Measurements from ENCODE around the gene SLC6A11. TPM values are rescaled to one million over a fixed set of nuclear protein-coding genes. Genes with fewer than 3 reads are reported as not detected.

SLC6A11 gene
- total RNA-seq, 1 experiment from 2014 or later: 0.85 TPM

- no peak for TF ChIP-seq ZSCAN18 (CRISPR knock-in tag; IDR thresholded peaks at IDR 0.05)
- TF ChIP-seq USF1 (CRISPR knock-in tag; IDR thresholded peaks at IDR 0.05): no peak
- no peak for TF ChIP-seq IRF1 (CRISPR knock-in tag; IDR thresholded peaks at IDR 0.05)
- TF ChIP-seq MAX (CRISPR knock-in tag; IDR thresholded peaks at IDR 0.05): no peak
- no peak for TF ChIP-seq PRDM15 (CRISPR knock-in tag; IDR thresholded peaks at IDR 0.05)
- no peak for TF ChIP-seq ZNF281 (CRISPR knock-in tag; IDR thresholded peaks at IDR 0.05)
Observed at GRCh38 chr3:10954740-10955139, 138.7 kb downstream of the SLC6A11 start (continued).

DNA sequence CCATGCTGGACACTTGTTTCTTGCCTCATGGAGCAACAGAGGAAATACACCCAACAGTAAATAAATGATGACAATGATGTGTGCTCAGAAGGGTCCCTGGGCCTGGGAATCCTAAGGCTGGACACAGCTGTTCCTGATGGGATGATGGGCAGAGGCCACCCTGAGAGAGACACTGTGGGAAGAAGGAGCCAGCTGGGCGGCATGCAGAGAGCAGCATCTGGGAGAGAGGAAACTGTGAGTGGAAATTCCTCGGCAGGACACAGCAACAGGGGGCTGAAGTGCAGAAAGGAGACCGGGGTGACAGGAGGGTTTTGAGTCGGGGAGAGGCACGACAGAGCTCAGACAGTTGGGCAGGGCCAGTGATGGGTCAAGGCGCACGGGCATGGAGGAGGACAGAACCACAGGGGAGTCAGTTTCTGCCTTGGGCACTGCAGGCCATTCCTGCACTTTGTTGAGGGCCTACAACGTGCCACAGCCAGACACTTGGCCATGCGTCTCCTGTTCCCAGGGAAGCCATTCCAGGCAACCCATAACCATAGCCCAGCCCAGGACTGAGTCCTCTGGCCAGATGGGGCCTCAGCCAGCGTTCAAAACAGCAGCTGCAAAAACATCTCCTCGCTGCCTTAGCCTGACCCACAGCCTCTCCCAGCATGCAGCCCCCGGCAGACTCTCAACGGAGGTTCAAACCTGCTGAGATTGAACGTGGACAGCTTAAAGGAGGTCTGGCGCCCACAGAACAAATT lies 139.9 kb downstream of the SLC6A11 start:
- ChIA-PET CTCF (interaction anchor here (0.7 to 3.2 kb wide), 4 partner anchors 14 to 105 kb away, joined by 3 to 13 read pairs (median 7); no protein-coding TSS in a partner anchor), POLR2A (no interaction called here)
- Mint-ChIP-seq H3K27me3 (ENCODE audit: low read depth) (no peaks in the 10 kb centered on the region), H3K9me3 (no peaks in the 10 kb centered on the region), H3K4me1 (no peaks in the 10 kb centered on the region), H3K27ac (no peak overlapping the region), H3K4me3 (no peak overlapping the region), H3K36me3 (no peaks in the 10 kb centered on the region)
- DNase-seq (ENCODE audit: low spot score) (no peak), ATAC-seq (no peak)
- TF ChIP-seq IRF1 (CRISPR knock-in tag; IDR thresholded peaks at IDR 0.05): no peak
- no peak for TF ChIP-seq ATF1 (CRISPR knock-in tag; IDR thresholded peaks at IDR 0.05)
- TF ChIP-seq ETV6 (CRISPR knock-in tag; IDR thresholded peaks at IDR 0.05): no peak
- no peak for TF ChIP-seq TP53 (CRISPR knock-in tag; IDR thresholded peaks at IDR 0.05)
- no peak for TF ChIP-seq SMAD4 (CRISPR knock-in tag; IDR thresholded peaks at IDR 0.05)
- no peak for TF ChIP-seq ZNF138 (CRISPR knock-in tag; conservative IDR thresholded peaks at IDR 0.05)
- no peak for TF ChIP-seq FOXK1 (CRISPR knock-in tag; IDR thresholded peaks at IDR 0.05)
- TF ChIP-seq MAX (CRISPR knock-in tag; IDR thresholded peaks at IDR 0.05): no peak
- TF ChIP-seq, protein P1, sequence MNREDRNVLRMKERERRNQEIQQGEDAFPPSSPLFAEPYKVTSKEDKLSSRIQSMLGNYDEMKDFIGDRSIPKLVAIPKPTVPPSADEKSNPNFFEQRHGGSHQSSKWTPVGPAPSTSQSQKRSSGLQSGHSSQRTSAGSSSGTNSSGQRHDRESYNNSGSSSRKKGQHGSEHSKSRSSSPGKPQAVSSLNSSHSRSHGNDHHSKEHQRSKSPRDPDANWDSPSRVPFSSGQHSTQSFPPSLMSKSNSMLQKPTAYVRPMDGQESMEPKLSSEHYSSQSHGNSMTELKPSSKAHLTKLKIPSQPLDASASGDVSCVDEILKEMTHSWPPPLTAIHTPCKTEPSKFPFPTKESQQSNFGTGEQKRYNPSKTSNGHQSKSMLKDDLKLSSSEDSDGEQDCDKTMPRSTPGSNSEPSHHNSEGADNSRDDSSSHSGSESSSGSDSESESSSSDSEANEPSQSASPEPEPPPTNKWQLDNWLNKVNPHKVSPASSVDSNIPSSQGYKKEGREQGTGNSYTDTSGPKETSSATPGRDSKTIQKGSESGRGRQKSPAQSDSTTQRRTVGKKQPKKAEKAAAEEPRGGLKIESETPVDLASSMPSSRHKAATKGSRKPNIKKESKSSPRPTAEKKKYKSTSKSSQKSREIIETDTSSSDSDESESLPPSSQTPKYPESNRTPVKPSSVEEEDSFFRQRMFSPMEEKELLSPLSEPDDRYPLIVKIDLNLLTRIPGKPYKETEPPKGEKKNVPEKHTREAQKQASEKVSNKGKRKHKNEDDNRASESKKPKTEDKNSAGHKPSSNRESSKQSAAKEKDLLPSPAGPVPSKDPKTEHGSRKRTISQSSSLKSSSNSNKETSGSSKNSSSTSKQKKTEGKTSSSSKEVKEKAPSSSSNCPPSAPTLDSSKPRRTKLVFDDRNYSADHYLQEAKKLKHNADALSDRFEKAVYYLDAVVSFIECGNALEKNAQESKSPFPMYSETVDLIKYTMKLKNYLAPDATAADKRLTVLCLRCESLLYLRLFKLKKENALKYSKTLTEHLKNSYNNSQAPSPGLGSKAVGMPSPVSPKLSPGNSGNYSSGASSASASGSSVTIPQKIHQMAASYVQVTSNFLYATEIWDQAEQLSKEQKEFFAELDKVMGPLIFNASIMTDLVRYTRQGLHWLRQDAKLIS (CRISPR knock-in tag; IDR thresholded peaks at IDR 0.05; ENCODE audit: borderline replicate concordance): no peak
- no peak for TF ChIP-seq ZNF121 (CRISPR knock-in tag; IDR thresholded peaks at IDR 0.05)
- TF ChIP-seq PRRX2 (CRISPR knock-in tag; IDR thresholded peaks at IDR 0.05): no peak
- no peak for TF ChIP-seq ZNF232 (CRISPR knock-in tag; IDR thresholded peaks at IDR 0.05)

Measured in WTC11 (cell line).